ENCODE measurements around the gene PURA. TPM values are rescaled to one million over a fixed set of nuclear protein-coding genes. Genes with fewer than 3 reads are reported as not detected.
A peak's percentile ranks its signal among the peaks of the same experiment; 100 is the strongest.

Gene PURA
- total and polyA plus RNA-seq, 2 donors (not counting 1 experiment from before 2014, with no cell fraction given): 2.2 to 23.5 TPM

DNA sequence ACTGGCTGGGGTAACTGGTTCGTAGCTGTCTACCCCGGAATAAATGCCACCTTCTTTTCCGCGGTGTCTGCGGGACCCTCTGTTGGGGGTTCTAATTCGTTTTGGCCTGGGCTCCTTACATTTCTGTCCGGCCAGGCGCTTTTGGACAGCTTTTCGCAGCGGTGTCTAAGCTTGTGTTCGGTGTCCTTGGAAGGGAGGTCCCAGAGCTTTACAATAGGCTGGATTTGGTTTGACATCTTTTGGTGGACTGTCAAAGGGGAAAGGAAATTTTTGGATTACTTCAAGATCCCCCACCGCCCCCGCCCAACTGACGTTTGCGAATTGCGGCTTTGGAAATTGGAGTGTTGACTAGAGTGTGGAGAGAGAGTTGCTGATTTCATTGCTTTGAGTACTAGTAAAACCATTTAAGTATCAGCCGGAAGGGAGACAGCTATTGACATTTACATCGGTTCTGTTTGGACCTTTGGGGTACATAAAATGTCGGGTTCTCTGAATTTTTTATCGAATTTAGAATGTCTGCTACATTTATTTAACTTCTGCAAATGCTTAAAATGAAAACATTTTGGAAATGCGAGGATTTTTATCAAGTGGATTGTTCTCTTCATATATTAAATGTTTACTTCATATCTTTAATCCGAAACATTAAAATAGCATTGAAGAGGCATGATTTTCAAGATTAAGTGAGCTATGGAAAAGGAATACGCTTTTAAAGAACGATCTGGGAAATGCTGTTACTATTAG, 4.7 kb upstream of the PURA start:
- peaks cover 51% of the 10 kb centered on the region for H3K79me2 ChIP-seq (ENCODE audit: control insufficient read depth, insufficient read depth, low read length)
- no peaks in the 10 kb centered on the region for H3K9me3 Mint-ChIP-seq (ENCODE audit: insufficient read depth)
- no peaks in the 10 kb centered on the region for H3K36me3 ChIP-seq (replicated peaks in 1 of 2; ENCODE audit: control extremely low read depth in 1 of 2, control insufficient read depth in 1 of 2, extremely low read depth in 1 of 2, insufficient read depth in 2 of 2, low read length in 1 of 2)
- peak; percentile 46 for DNase-seq
- peak overlapping the region; percentile 72 for H3K9ac ChIP-seq (ENCODE audit: low read length)
- H2AFZ ChIP-seq (ENCODE audit: insufficient read depth, low read depth, low read length, poor library complexity, severe bottlenecking): peak overlapping the region; percentile 86
- H3K4me3 ChIP-seq (ENCODE audit: control extremely low read depth in 1 of 5, extremely low read depth in 1 of 5, insufficient read depth in 1 of 5, low read depth in 2 of 5, low read length in 4 of 5): peak overlapping the region in 4 of 5 experiments; percentile 60 to 75 (median 68)
- WGBS (ENCODE audit: insufficient coverage): 40% methylated on average over 12 of the region's 24 CpGs
- peaks cover 59% of the 10 kb centered on the region for H3K4me1 Mint-ChIP-seq
- H3K27me3 Mint-ChIP-seq: peaks cover 11% of the 10 kb centered on the region
- peaks cover 38% of the 10 kb centered on the region for H4K20me1 ChIP-seq (ENCODE audit: control insufficient read depth, insufficient read depth, low read length, poor library complexity, severe bottlenecking)
- ChIA-PET CTCF (interaction anchor here (0.6 to 2.0 kb wide), 5 partner anchors 35 to 341 kb away, joined by 4 to 12 read pairs (median 7); no protein-coding TSS in a partner anchor), POLR2A (interaction anchor here (0.6 to 0.7 kb wide), 4 partner anchors 37 to 1931 kb away, joined by 3 to 6 read pairs (median 4); partner anchors contain the start of gene BRD8)
- peaks cover 45 to 46% of the 10 kb centered on the region in 2 donors for H3K4me1 ChIP-seq (ENCODE audit: control insufficient read depth in 2 of 2, insufficient read depth in 2 of 2, low read length in 2 of 2)
- H3K27ac Mint-ChIP-seq: peak overlapping the region; percentile 99
- peaks cover 5 to 23% (median 13%) of the 10 kb centered on the region in 4 experiments for H3K27me3 ChIP-seq (replicated peaks in 1 of 4; ENCODE audit: control extremely low read depth in 1 of 4, control insufficient read depth in 3 of 4, insufficient read depth in 4 of 4, low read length in 3 of 4)
- ATAC-seq (ENCODE audit: low read depth): no peak
- H3K27ac ChIP-seq (ENCODE audit: low read length in 2 of 2): no peak overlapping the region
- peak; percentile 56 for TF ChIP-seq EZH2 (IDR thresholded peaks at IDR 0.05; ENCODE audit: borderline replicate concordance, insufficient read depth, low read depth, low read length, poor library complexity, severe bottlenecking)
- TF ChIP-seq, protein P1, sequence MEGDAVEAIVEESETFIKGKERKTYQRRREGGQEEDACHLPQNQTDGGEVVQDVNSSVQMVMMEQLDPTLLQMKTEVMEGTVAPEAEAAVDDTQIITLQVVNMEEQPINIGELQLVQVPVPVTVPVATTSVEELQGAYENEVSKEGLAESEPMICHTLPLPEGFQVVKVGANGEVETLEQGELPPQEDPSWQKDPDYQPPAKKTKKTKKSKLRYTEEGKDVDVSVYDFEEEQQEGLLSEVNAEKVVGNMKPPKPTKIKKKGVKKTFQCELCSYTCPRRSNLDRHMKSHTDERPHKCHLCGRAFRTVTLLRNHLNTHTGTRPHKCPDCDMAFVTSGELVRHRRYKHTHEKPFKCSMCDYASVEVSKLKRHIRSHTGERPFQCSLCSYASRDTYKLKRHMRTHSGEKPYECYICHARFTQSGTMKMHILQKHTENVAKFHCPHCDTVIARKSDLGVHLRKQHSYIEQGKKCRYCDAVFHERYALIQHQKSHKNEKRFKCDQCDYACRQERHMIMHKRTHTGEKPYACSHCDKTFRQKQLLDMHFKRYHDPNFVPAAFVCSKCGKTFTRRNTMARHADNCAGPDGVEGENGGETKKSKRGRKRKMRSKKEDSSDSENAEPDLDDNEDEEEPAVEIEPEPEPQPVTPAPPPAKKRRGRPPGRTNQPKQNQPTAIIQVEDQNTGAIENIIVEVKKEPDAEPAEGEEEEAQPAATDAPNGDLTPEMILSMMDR (IDR thresholded peaks at IDR 0.05): no peak
- H3K4me2 ChIP-seq (replicated peaks; ENCODE audit: low read depth, low read length, poor library complexity, severe bottlenecking): peak overlapping the region; percentile 97
- peak overlapping the region; percentile 96 for H3K4me3 Mint-ChIP-seq
- peaks cover 0 to 7% (median 2%) of the 10 kb centered on the region in 3 donors for H3K9me3 ChIP-seq (ENCODE audit: control extremely low read depth in 1 of 3, control insufficient read depth in 2 of 3, insufficient read depth in 1 of 3, low read length in 2 of 3)
- intact Hi-C loops (cut with micrococcal nuclease): loop anchor here (5.0 to 10.0 kb wide), 5 partner anchors 262 to 1216 kb away; partner anchors contain the start of genes MATR3, TAF7 and UBE2D2

All from B cell (primary cell).